Measurements from ENCODE around the gene TIMM21. TPM values are rescaled to one million over a fixed set of nuclear protein-coding genes. Genes with fewer than 3 reads are reported as not detected.

The TIMM21 gene, protein sequence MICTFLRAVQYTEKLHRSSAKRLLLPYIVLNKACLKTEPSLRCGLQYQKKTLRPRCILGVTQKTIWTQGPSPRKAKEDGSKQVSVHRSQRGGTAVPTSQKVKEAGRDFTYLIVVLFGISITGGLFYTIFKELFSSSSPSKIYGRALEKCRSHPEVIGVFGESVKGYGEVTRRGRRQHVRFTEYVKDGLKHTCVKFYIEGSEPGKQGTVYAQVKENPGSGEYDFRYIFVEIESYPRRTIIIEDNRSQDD
- 10 to 100 TPM; 35.6 to 37.7 TPM for total RNA-seq

GRCh38 chr18:74147779-74148542 lies at the start of gene TIMM21, which contains the start of gene FBXO15:
TSS of gene TIMM21 (plus strand) at chr18:74148523. CDS start at chr18:74148809, 286 bp downstream.
TSS of gene FBXO15 (minus strand) at chr18:74147834. CDS start at chr18:74147785, 49 bp downstream.
- DNase-seq: peak; percentile 95
- intact Hi-C loops (cut with micrococcal nuclease): loop anchor here (1.0 kb wide), 7 partner anchors 8 to 450 kb away; no protein-coding TSS in a partner anchor
- CTCF ChIA-PET: interaction anchor here (2.0 kb wide), 1 partner anchor 8 kb away, joined by 5 read pairs; no protein-coding TSS in a partner anchor
- peaks cover 42% of the 10 kb centered on the region for H3K4me1 Mint-ChIP-seq (ENCODE audit: low read depth)
- peak within 1 kb of the TSS; percentile 96 for H3K4me3 Mint-ChIP-seq
- H3K36me3 Mint-ChIP-seq (ENCODE audit: low read depth): peaks cover 29% of the 10 kb centered on the region
- peak within 1 kb of the TSS; percentile 97 for H3K27ac Mint-ChIP-seq
- H3K27me3 Mint-ChIP-seq (ENCODE audit: low read depth): no peaks in the 10 kb centered on the region
- H3K9me3 Mint-ChIP-seq: no peaks in the 10 kb centered on the region

- Mint-ChIP-seq H3K4me3 (no peak overlapping the region), H3K9me3 (peaks cover 20% of the 10 kb centered on the region), H3K4me1 (ENCODE audit: low read depth) (peaks cover 19% of the 10 kb centered on the region), H3K36me3 (ENCODE audit: low read depth) (peaks cover 16% of the 10 kb centered on the region), H3K27ac (no peak overlapping the region), H3K27me3 (ENCODE audit: low read depth) (no peaks in the 10 kb centered on the region)
- DNase-seq: no peak
- intact Hi-C loops (cut with micrococcal nuclease): no loop called here
- CTCF ChIA-PET: interaction anchor here (1.5 kb wide), 1 partner anchor 68 kb away, joined by 5 read pairs; no protein-coding TSS in a partner anchor
These were observed 39.9 kb upstream of the TIMM21 start for GRCh38 chr18:74108460-74108859.

DNA sequence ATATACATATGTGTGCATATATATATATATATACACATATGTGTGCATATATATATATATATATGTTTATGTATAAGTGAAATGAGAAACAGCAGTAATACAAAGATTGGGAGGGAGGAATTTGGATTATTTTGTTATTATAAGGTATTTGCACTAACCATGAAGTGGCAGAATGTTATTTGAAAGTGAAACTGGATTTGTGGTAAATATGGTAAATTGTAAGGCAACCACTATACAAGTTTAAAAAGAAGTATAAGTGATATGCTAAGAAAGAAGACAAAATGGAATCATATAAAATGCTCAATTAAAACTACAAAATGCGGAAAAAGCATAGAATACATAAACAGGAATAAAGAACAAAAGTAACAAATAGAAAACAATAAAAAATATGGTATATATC lies 38.2 kb upstream of the TIMM21 start:
- H3K27me3 Mint-ChIP-seq (ENCODE audit: low read depth): no peaks in the 10 kb centered on the region
- H3K36me3 Mint-ChIP-seq (ENCODE audit: low read depth): peaks cover 16% of the 10 kb centered on the region
- CTCF ChIA-PET: interaction anchor here (1.3 kb wide), 1 partner anchor 28 kb away, joined by 10 read pairs; no protein-coding TSS in a partner anchor
- H3K4me3 Mint-ChIP-seq: no peak overlapping the region
- H3K4me1 Mint-ChIP-seq (ENCODE audit: low read depth): peaks cover 24% of the 10 kb centered on the region
- H3K9me3 Mint-ChIP-seq: peaks cover 20% of the 10 kb centered on the region
- intact Hi-C loops (cut with micrococcal nuclease): no loop called here
- no peak for DNase-seq
- H3K27ac Mint-ChIP-seq: no peak overlapping the region

- CTCF ChIA-PET: interaction anchor here (0.6 to 1.3 kb wide), 4 partner anchors 29 to 289 kb away, joined by 3 to 10 read pairs (median 3); no protein-coding TSS in a partner anchor
- intact Hi-C loops (cut with micrococcal nuclease): no loop called here
- H3K9me3 Mint-ChIP-seq: peaks cover 20% of the 10 kb centered on the region
- peaks cover 24% of the 10 kb centered on the region for H3K4me1 Mint-ChIP-seq (ENCODE audit: low read depth)
- H3K27ac Mint-ChIP-seq: no peak overlapping the region
- H3K27me3 Mint-ChIP-seq (ENCODE audit: low read depth): no peaks in the 10 kb centered on the region
- H3K36me3 Mint-ChIP-seq (ENCODE audit: low read depth): peaks cover 16% of the 10 kb centered on the region
- DNase-seq: no peak
- H3K4me3 Mint-ChIP-seq: no peak overlapping the region
These were observed 37.3 kb upstream of the TIMM21 start for GRCh38 chr18:74110976-74111375.

DNA sequence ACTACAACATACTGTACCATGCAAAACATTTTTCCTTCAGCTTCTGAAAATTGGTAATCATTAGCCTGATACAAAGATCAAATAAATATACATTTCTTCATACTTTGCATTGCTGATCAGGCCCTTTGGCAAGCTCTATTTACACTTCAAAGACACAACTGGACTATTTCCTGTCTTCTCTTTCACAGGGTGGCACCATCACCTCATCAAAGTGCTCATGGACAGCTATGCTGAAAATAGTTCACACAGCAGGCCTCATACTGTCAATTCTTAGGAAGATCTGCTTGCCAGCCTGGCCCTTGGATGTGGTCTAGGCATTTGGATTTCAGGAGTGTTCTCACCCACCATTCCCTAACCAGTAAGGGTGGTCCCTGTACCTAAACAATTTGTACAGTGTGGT lies 34.6 kb upstream of the TIMM21 start:
- H3K4me3 Mint-ChIP-seq: no peak overlapping the region
- H3K9me3 Mint-ChIP-seq: peaks cover 12% of the 10 kb centered on the region
- no peaks in the 10 kb centered on the region for H3K27me3 Mint-ChIP-seq (ENCODE audit: low read depth)
- H3K4me1 Mint-ChIP-seq (ENCODE audit: low read depth): peaks cover 11% of the 10 kb centered on the region
- DNase-seq: peak; percentile 10
- peaks cover 12% of the 10 kb centered on the region for H3K36me3 Mint-ChIP-seq (ENCODE audit: low read depth)
- intact Hi-C loops (cut with micrococcal nuclease): no loop called here
- no peak overlapping the region for H3K27ac Mint-ChIP-seq
- CTCF ChIA-PET: interaction anchor here (1.2 to 5.1 kb wide), 3 partner anchors 31 to 74 kb away, joined by 4 to 46 read pairs (median 5); no protein-coding TSS in a partner anchor

GRCh38 chr18:74114116-74114515 lies 34.2 kb upstream of the TIMM21 start:
- peaks cover 9% of the 10 kb centered on the region for H3K36me3 Mint-ChIP-seq (ENCODE audit: low read depth)
- intact Hi-C loops (cut with micrococcal nuclease): no loop called here
- H3K4me1 Mint-ChIP-seq (ENCODE audit: low read depth): peaks cover 9% of the 10 kb centered on the region
- no peaks in the 10 kb centered on the region for H3K27me3 Mint-ChIP-seq (ENCODE audit: low read depth)
- DNase-seq: no peak
- CTCF ChIA-PET: interaction anchor here (1.2 to 5.1 kb wide), 3 partner anchors 31 to 74 kb away, joined by 5 to 46 read pairs (median 6); no protein-coding TSS in a partner anchor
- H3K4me3 Mint-ChIP-seq: no peak overlapping the region
- H3K27ac Mint-ChIP-seq: no peak overlapping the region
- H3K9me3 Mint-ChIP-seq: peaks cover 9% of the 10 kb centered on the region

GRCh38 chr18:74115046-74115445 lies 33.3 kb upstream of the TIMM21 start:
- CTCF ChIA-PET: interaction anchor here (0.8 to 5.1 kb wide), 4 partner anchors 32 to 75 kb away, joined by 3 to 46 read pairs (median 5); no protein-coding TSS in a partner anchor
- H3K27me3 Mint-ChIP-seq (ENCODE audit: low read depth): no peaks in the 10 kb centered on the region
- H3K27ac Mint-ChIP-seq: no peak overlapping the region
- H3K9me3 Mint-ChIP-seq: peaks cover 5% of the 10 kb centered on the region
- peaks cover 6% of the 10 kb centered on the region for H3K36me3 Mint-ChIP-seq (ENCODE audit: low read depth)
- DNase-seq: no peak
- peaks cover 11% of the 10 kb centered on the region for H3K4me1 Mint-ChIP-seq (ENCODE audit: low read depth)
- intact Hi-C loops (cut with micrococcal nuclease): no loop called here
- H3K4me3 Mint-ChIP-seq: no peak overlapping the region

GRCh38 chr18:74116633-74117554 lies 31.4 kb upstream of the TIMM21 start:
- CTCF ChIA-PET: interaction anchor here (0.7 to 5.1 kb wide), 11 partner anchors 20 to 81 kb away, joined by 3 to 46 read pairs (median 4); no protein-coding TSS in a partner anchor
- intact Hi-C loops (cut with micrococcal nuclease): loop anchor here (1.0 to 2.0 kb wide), 4 partner anchors 35 to 1354 kb away; no protein-coding TSS in a partner anchor
- peaks cover 5% of the 10 kb centered on the region for H3K9me3 Mint-ChIP-seq
- H3K36me3 Mint-ChIP-seq (ENCODE audit: low read depth): peaks cover 6% of the 10 kb centered on the region
- H3K4me1 Mint-ChIP-seq (ENCODE audit: low read depth): peaks cover 17% of the 10 kb centered on the region
- DNase-seq: peak; percentile 69
- no peaks in the 10 kb centered on the region for H3K27me3 Mint-ChIP-seq (ENCODE audit: low read depth)
- no peak overlapping the region for H3K27ac Mint-ChIP-seq
- no peak overlapping the region for H3K4me3 Mint-ChIP-seq

- Mint-ChIP-seq H3K4me3 (no peak overlapping the region), H3K9me3 (no peaks in the 10 kb centered on the region), H3K36me3 (ENCODE audit: low read depth) (no peaks in the 10 kb centered on the region), H3K27ac (no peak overlapping the region), H3K27me3 (ENCODE audit: low read depth) (no peaks in the 10 kb centered on the region), H3K4me1 (ENCODE audit: low read depth) (peaks cover 9% of the 10 kb centered on the region)
- CTCF ChIA-PET: interaction anchor here (0.7 kb wide), 1 partner anchor 242 kb away, joined by 3 read pairs; no protein-coding TSS in a partner anchor
- DNase-seq: no peak
- intact Hi-C loops (cut with micrococcal nuclease): no loop called here
These were observed 25.1 kb upstream of the TIMM21 start for GRCh38 chr18:74123200-74123599.

GRCh38 chr18:74124642-74125041 lies 23.7 kb upstream of the TIMM21 start:
- Mint-ChIP-seq H3K4me1 (ENCODE audit: low read depth) (peaks cover 9% of the 10 kb centered on the region), H3K27me3 (ENCODE audit: low read depth) (no peaks in the 10 kb centered on the region), H3K36me3 (ENCODE audit: low read depth) (no peaks in the 10 kb centered on the region), H3K4me3 (no peak overlapping the region), H3K9me3 (no peaks in the 10 kb centered on the region), H3K27ac (no peak overlapping the region)
- no peak for DNase-seq
- intact Hi-C loops (cut with micrococcal nuclease): no loop called here
- CTCF ChIA-PET: no interaction called here
